ENCODE results near the gene AVPI1.
A peak's percentile ranks its signal among the peaks of the same experiment; 100 is the strongest.
"Not testable (repeated sequence)": the region's sequence is repeated elsewhere in the genome, so short reads cannot be mapped to it uniquely, and the experiment has no call there.

The AVPI1 gene

GRCh38 chr10:97711640-97712572 lies 24.9 kb upstream of the AVPI1 start:
- no peak for DNase-seq (ENCODE audit: low read depth, low spot score)

GRCh38 chr10:97708976-97709946 lies 22.2 kb upstream of the AVPI1 start:
- peak; percentile 65 for DNase-seq (ENCODE audit: low read depth, low spot score)

- no peak for DNase-seq (ENCODE audit: low read depth, low spot score)
Observed at GRCh38 chr10:97708167-97708566, 21.1 kb upstream of the AVPI1 start.

- no peak for DNase-seq (ENCODE audit: low read depth, low spot score)
Observed at GRCh38 chr10:97707134-97707861, 20.3 kb upstream of the AVPI1 start.

- DNase-seq (ENCODE audit: low read depth, low spot score), result no peak
Observed at GRCh38 chr10:97705006-97705670, 18.1 kb upstream of the AVPI1 start.

- no peak for DNase-seq (ENCODE audit: low read depth, low spot score)
Observed at GRCh38 chr10:97704341-97704740, 17.3 kb upstream of the AVPI1 start.

- no peak for DNase-seq (ENCODE audit: low read depth, low spot score)
Observed at GRCh38 chr10:97703398-97704067, 16.5 kb upstream of the AVPI1 start.

GRCh38 chr10:97701438-97702069 lies 14.5 kb upstream of the AVPI1 start:
- DNase-seq (ENCODE audit: low read depth, low spot score), result peak; percentile 55

GRCh38 chr10:97698072-97698655 lies 11.1 kb upstream of the AVPI1 start:
- DNase-seq (ENCODE audit: low read depth, low spot score), result not testable (repeated sequence)

- no peak for DNase-seq (ENCODE audit: low read depth, low spot score)
Observed at GRCh38 chr10:97690133-97690532, 3.1 kb upstream of the AVPI1 start.

- no peak for DNase-seq (ENCODE audit: low read depth, low spot score)
Observed at GRCh38 chr10:97689559-97690020, 2.5 kb upstream of the AVPI1 start.

GRCh38 chr10:97687785-97688781 lies 1.0 kb upstream of the AVPI1 start:
- no peak for DNase-seq (ENCODE audit: low read depth, low spot score)

GRCh38 chr10:97686301-97686961 lies 610 bp downstream of the AVPI1 start:
- no peak for DNase-seq (ENCODE audit: low read depth, low spot score)

- no peak for DNase-seq (ENCODE audit: low read depth, low spot score)
Observed at GRCh38 chr10:97685395-97685958, 1.6 kb downstream of the AVPI1 start.

- DNase-seq (ENCODE audit: low read depth, low spot score), result no peak
Observed at GRCh38 chr10:97684866-97685394, 2.1 kb downstream of the AVPI1 start.

- DNase-seq (ENCODE audit: low read depth, low spot score), result not testable (repeated sequence)
Observed at GRCh38 chr10:97684368-97684713, 2.7 kb downstream of the AVPI1 start.

All from smooth muscle cell of the brain vasculature (primary cell).